WI38 (cell line): ENCODE measurements around the gene RANBP3.
"Not testable (repeated sequence)": the region's sequence is repeated elsewhere in the genome, so short reads cannot be mapped to it uniquely, and the experiment has no call there.

ENCODE experiments used
- H3K4me3 ChIP-seq: 2 replicates; pipeline ENCODE4 v1.5.1; 2011; ENCODE audit warnings: low read depth, mild to moderate bottlenecking, control low read depth, low read length
- CTCF ChIP-seq: IDR thresholded peaks from 2 replicates; pipeline ENCODE4 v1.5.1; 2012; ENCODE audit warnings: low read depth, mild to moderate bottlenecking, control low read depth, low read length

Gene RANBP3

GRCh38 chr19:5990289-5990797 is 12.4 kb upstream of the RANBP3 start:
- no peak overlapping the region for H3K4me3 ChIP-seq
- TF ChIP-seq CTCF = no peak

GRCh38 chr19:5989388-5990074 is 11.6 kb upstream of the RANBP3 start:
- H3K4me3 ChIP-seq = no peak overlapping the region
- no peak for TF ChIP-seq CTCF

- H3K4me3 ChIP-seq = no peak overlapping the region
- TF ChIP-seq CTCF = no peak
Measured at GRCh38 chr19:5988517-5989387, 10.8 kb upstream of the RANBP3 start.

- H3K4me3 ChIP-seq = peak overlapping the region; percentile 20; the same call in 1 of the 2 replicates
- peak; percentile 92 for TF ChIP-seq CTCF
Measured at GRCh38 chr19:5987077-5987818, 9.3 kb upstream of the RANBP3 start.

GRCh38 chr19:5985837-5986236 is 7.9 kb upstream of the RANBP3 start:
- not testable (repeated sequence) for H3K4me3 ChIP-seq

GRCh38 chr19:5985098-5985783 is 7.3 kb upstream of the RANBP3 start:
- TF ChIP-seq CTCF = no peak
- H3K4me3 ChIP-seq = no peak overlapping the region

GRCh38 chr19:5984600-5984999 is 6.7 kb upstream of the RANBP3 start:
- TF ChIP-seq CTCF = no peak
- no peak overlapping the region for H3K4me3 ChIP-seq
